Prostate gland (tissue), 2 donors: ENCODE results near the gene L1CAM. TPM values are rescaled to one million over a fixed set of nuclear protein-coding genes. Genes with fewer than 3 reads are reported as not detected.

ENCODE experiments used
- DNase-seq: peaks from one replicate; pipeline ENCODE4 v3.0.0-alpha.2; 2019; ENCODE audit warnings: low spot score
- H3K27ac ChIP-seq, 2 donors: fragments of 200-600 bp; sonication (generic); 2 replicates each; pipeline ENCODE4 v1.5.1; 2017 to 2019
- H3K27me3 ChIP-seq: fragments of 200-600 bp; sonication (generic); replicated peaks from 2 replicates; pipeline ENCODE4 v1.5.1; 2019; ENCODE audit not compliant: insufficient read depth
- H3K36me3 ChIP-seq, 2 donors: fragments of 200-600 bp; sonication (generic); 1 replicate in 1 of 2; 2 replicates in 1 of 2; pipeline versions ENCODE4 v1.5.1 to v1.8.1; 2017 to 2019
- H3K4me1 ChIP-seq: fragments of 200-600 bp; sonication (generic); replicated peaks from 2 replicates; pipeline ENCODE4 v1.5.1; 2019
- H3K4me3 ChIP-seq, 2 donors: fragments of 200-600 bp; sonication (generic); 2 replicates each; pipeline ENCODE4 v1.5.1; 2017 to 2019
- H3K9me3 ChIP-seq: fragments of 200-600 bp; sonication (generic); 2 replicates; pipeline ENCODE4 v1.5.1; 2017
- CTCF ChIP-seq, 4 experiments: fragments of 200-600 bp in 2 of 4; fragments of 450-650 bp in 2 of 4; sonication (generic) in 2 of 4; IDR thresholded peaks; 1 replicate in 3 of 4; 2 replicates in 1 of 4; pipeline ENCODE4 v1.5.1; 2016 to 2019; ENCODE audit warnings: antibody characterized with exemption in 4 of 4, mild to moderate bottlenecking in 2 of 4, moderate library complexity in 2 of 4
- POLR2A ChIP-seq: fragments of 450-650 bp; IDR thresholded peaks from one replicate; pipeline ENCODE4 v1.6.1; 2016; ENCODE audit warnings: antibody characterized with exemption, mild to moderate bottlenecking
- POLR2AphosphoS5 ChIP-seq: sonication (generic); formaldehyde crosslinking; IDR thresholded peaks from one replicate; pipeline ENCODE4 v1.6.1; 2017; ENCODE audit warnings: antibody characterized with exemption
- WGBS: methylation state at CpG from one replicate; pipeline ENCODE4 v1.1.5; 2018; 5-methylcytosine and 5-hydroxymethylcytosine counted together
- intact Hi-C: fragments of 100-400 bp; cut with DNase I; formaldehyde crosslinking; loops from one replicate; pipeline ENCODE4 v1.14.2; 2022
- total RNA-seq, 2 donors: library from RNA; depleted of rRNA; stranded (reverse); fragments of >200 nt; gene quantifications; one replicate each; pipeline ENCODE4 v1.1.0, GENCODE V29; 2016

The L1CAM gene
- total RNA-seq, 2 donors from 2014 or later = 0.73 to 18.0 TPM

- intact Hi-C loops = no loop called here
- no peak overlapping the region for H3K27ac ChIP-seq
- WGBS = 91% methylated on average over 25 of the region's 31 CpGs
Measured at GRCh38 chrX:153930011-153930910, 44.3 kb upstream of the L1CAM start.

DNA sequence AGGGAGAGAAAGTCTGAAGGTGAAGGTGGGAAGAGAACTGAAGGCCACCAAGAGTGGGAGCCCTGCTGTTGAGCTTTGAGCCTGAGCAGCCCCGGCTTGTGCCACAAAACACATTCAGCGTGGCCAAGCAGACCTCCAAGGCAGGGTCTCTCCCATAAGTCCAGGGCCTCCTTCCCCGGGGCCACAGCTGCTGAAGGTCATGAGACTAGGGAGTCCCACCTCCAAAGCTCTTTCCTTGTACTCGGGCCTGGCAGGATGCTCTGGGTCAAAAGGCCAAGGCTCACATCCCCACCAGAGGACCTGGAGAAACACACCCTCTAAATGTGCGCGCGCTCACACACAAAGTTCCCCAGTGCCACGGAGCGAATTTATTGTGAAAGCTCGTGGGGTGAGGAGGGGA lies 43.6 kb upstream of the L1CAM start:
- H3K27me3 ChIP-seq = no peaks in the 10 kb centered on the region
- no peak for DNase-seq

More at GRCh38 chrX:153930011-153930910, 44.3 kb upstream of the L1CAM start:
- H3K4me3 ChIP-seq = no peak overlapping the region
- H3K4me1 ChIP-seq = no peaks in the 10 kb centered on the region
- H3K36me3 ChIP-seq = no peaks in the 10 kb centered on the region
- H3K9me3 ChIP-seq = no peaks in the 10 kb centered on the region
- H3K27me3 ChIP-seq = no peaks in the 10 kb centered on the region
- no peak for TF ChIP-seq CTCF (IDR thresholded peaks at IDR 0.05)
- no peak for DNase-seq

DNA sequence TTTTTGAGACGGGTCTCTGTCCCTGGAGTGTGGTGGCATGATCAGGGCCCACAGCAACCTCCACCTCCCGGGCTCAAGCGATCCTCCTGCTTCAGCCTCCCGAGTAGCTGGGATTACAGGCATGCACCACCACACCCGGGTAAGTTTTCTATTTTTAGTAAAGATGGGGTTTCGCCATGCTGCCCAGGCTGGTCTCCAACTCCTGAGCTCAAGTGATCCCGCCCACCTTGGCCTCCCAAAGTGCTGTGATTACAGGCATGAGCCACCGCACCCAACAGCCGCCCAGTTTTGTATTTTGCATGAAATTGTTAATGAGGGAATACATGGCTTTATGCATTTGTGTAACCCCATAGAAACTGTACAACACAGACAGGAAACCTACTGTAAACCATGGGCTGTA lies 42.9 kb upstream of the L1CAM start:
- no peaks in the 10 kb centered on the region for H3K36me3 ChIP-seq
- H3K27ac ChIP-seq = peak overlapping the region; percentile 38 to 42
- intact Hi-C loops = no loop called here
- H3K9me3 ChIP-seq = no peaks in the 10 kb centered on the region
- DNase-seq = no peak
- WGBS = 47% methylated on average over 9 of the region's 9 CpGs
- H3K4me1 ChIP-seq = no peaks in the 10 kb centered on the region
- no peaks in the 10 kb centered on the region for H3K27me3 ChIP-seq
- no peak overlapping the region for H3K4me3 ChIP-seq
- TF ChIP-seq CTCF (IDR thresholded peaks at IDR 0.05) (no peak), POLR2A (no peak), POLR2AphosphoS5 (no peak)

More for the DNA sequence above, 43.6 kb upstream of the L1CAM start:
- no peak overlapping the region for H3K27ac ChIP-seq
- WGBS = 92% methylated on average over 2 of the region's 10 CpGs
- H3K4me3 ChIP-seq = no peak overlapping the region
- H3K9me3 ChIP-seq = no peaks in the 10 kb centered on the region
- intact Hi-C loops = no loop called here
- H3K4me1 ChIP-seq = no peaks in the 10 kb centered on the region
- no peaks in the 10 kb centered on the region for H3K36me3 ChIP-seq
- TF ChIP-seq POLR2AphosphoS5 = no peak
- no peak for TF ChIP-seq POLR2A
- TF ChIP-seq CTCF (IDR thresholded peaks at IDR 0.05) = no peak

- no peaks in the 10 kb centered on the region for H3K9me3 ChIP-seq
- no peaks in the 10 kb centered on the region for H3K4me1 ChIP-seq
- peak overlapping the region; percentile 88 to 91 for H3K27ac ChIP-seq
- peak; percentile 93 for DNase-seq
- peak overlapping the region; percentile 39 to 45 for H3K4me3 ChIP-seq
- 3% methylated on average over 13 of the region's 76 CpGs for whole genome bisulfite sequencing
- H3K36me3 ChIP-seq = no peaks in the 10 kb centered on the region
- intact Hi-C loops = no loop called here
- no peaks in the 10 kb centered on the region for H3K27me3 ChIP-seq
- TF ChIP-seq POLR2A = peak; percentile 67
- peak in 2 of 4 experiments; percentile 25 to 29 for TF ChIP-seq CTCF (IDR thresholded peaks at IDR 0.05)
- no peak for TF ChIP-seq POLR2AphosphoS5
Measured at GRCh38 chrX:153927922-153928760, 42.2 kb upstream of the L1CAM start.
